ENCODE measurements around the gene EPAS1. TPM values are rescaled to one million over a fixed set of nuclear protein-coding genes. Genes with fewer than 3 reads are reported as not detected.

EPAS1 gene
- total and polyA plus RNA-seq, 2 of the 13 experiments (the other 11 are each of a cell fraction or from before 2014, with no cell fraction given) = 47.1 to 182 TPM

DNA sequence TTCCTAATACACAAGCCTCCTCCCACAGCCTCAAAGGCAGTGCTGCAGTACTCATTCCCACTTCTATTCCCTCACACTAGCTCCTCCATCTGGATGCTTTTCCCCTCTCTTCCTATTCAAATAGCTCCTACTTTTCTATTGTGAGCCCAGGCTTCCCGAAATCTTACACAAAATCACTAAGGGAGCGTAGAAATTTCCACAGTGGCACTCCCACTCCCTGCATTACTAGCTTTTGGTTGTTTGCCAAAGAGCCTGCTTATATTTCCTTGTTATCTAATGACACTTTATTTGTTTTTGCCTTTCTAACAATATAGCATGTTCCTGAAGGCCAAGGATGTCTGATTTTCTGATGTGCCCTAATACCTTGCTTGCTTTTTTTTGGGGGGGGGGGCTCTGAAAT is 10.9 kb downstream of the EPAS1 start:
- POLR2A ChIA-PET = interaction anchor here (1.0 to 3.5 kb wide), 12 partner anchors 9 to 315 kb away, joined by 3 to 28 read pairs (median 7); partner anchors contain the start of gene EPAS1
- Histone ChIP-seq H3K27ac (ENCODE audit: extremely low read length, insufficient read depth, low read length) (peak overlapping the region; percentile 97), H3K36me3 (replicated peaks in 1 of 2; ENCODE audit: control insufficient read depth in 1 of 2, insufficient read depth in 2 of 2, low read length in 2 of 2) (peaks cover 3 to 13% of the 10 kb centered on the region in 2 experiments; a peak in 4 of 5 replicates), H3K27me3 (ENCODE audit: control insufficient read depth in 1 of 2, insufficient read depth in 2 of 2, low read length in 2 of 2) (no peaks in the 10 kb centered on the region), H2AFZ (ENCODE audit: low read length) (no peak overlapping the region), H3K4me2 (ENCODE audit: low read depth, low read length) (peak overlapping the region; percentile 89), H3K4me1 (ENCODE audit: insufficient read depth, low read length) (peaks cover 100% of the 10 kb centered on the region), H4K20me1 (ENCODE audit: insufficient read depth, low read length) (0 out of 2 replicates have a peak, but pooled peaks cover 5% of the 10 kb centered on the region), H3K79me2 (ENCODE audit: insufficient read depth, low read length) (peaks cover 96% of the 10 kb centered on the region), H3K9ac (ENCODE audit: insufficient read depth, low read depth, low read length) (peak overlapping the region; percentile 81), H3K9me3 (ENCODE audit: low read length) (peaks cover 9% of the 10 kb centered on the region; the same call in 1 of the 2 replicates), H3K4me3 (replicated peaks in 1 of 3; ENCODE audit: insufficient read depth in 1 of 3, low read depth in 2 of 3, low read length in 3 of 3) (peak overlapping the region; percentile 9 to 54 (median 54); a peak in 4 of 6 replicates)
- intact Hi-C loops (cut with micrococcal nuclease; ENCODE audit: unreplicated experiment) (loop anchor here (5.0 kb wide), 1 partner anchor 99 kb away; no protein-coding TSS in a partner anchor), in situ Hi-C loops (cut with HindIII; ENCODE audit: extremely low pct_ligation_motif_present, low pct_unique_long_range_greater_than_20kb) (no loop called here)
- no TSS peak for BruUV-seq (replicated peaks)
- FAIRE-seq = no peak
- 68% methylated on average over 2 of the region's 2 CpGs for WGBS (ENCODE audit: low lambda C conversion rate)
- ATAC-seq = peak; percentile 5; the same call in 1 of the 3 replicates
- TF ChIP-seq ZFX (CRISPR knock-in tag; IDR thresholded peaks at IDR 0.05; ENCODE audit: low read depth) (no peak), BCL6 (CRISPR knock-in tag; IDR thresholded peaks at IDR 0.05) (peak; percentile 80), DNMT3B (CRISPR knock-in tag; conservative IDR thresholded peaks at IDR 0.05) (0 out of 2 replicates have a peak, but pooled peaks have one; percentile 1), NFIC (IDR thresholded peaks at IDR 0.05; ENCODE audit: low read length) (0 out of 2 replicates have a peak, but pooled peaks have one; percentile 22), RARA (CRISPR knock-in tag; IDR thresholded peaks at IDR 0.05) (0 out of 2 replicates have a peak, but pooled peaks have one; percentile 23), ZNF430 (CRISPR knock-in tag; IDR thresholded peaks at IDR 0.05) (0 out of 2 replicates have a peak, but pooled peaks have one; percentile 4)
- TF ChIP-seq, protein P1, sequence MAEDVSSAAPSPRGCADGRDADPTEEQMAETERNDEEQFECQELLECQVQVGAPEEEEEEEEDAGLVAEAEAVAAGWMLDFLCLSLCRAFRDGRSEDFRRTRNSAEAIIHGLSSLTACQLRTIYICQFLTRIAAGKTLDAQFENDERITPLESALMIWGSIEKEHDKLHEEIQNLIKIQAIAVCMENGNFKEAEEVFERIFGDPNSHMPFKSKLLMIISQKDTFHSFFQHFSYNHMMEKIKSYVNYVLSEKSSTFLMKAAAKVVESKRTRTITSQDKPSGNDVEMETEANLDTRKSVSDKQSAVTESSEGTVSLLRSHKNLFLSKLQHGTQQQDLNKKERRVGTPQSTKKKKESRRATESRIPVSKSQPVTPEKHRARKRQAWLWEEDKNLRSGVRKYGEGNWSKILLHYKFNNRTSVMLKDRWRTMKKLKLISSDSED (CRISPR knock-in tag; IDR thresholded peaks at IDR 0.05) = no peak
- TF ChIP-seq, protein P2, sequence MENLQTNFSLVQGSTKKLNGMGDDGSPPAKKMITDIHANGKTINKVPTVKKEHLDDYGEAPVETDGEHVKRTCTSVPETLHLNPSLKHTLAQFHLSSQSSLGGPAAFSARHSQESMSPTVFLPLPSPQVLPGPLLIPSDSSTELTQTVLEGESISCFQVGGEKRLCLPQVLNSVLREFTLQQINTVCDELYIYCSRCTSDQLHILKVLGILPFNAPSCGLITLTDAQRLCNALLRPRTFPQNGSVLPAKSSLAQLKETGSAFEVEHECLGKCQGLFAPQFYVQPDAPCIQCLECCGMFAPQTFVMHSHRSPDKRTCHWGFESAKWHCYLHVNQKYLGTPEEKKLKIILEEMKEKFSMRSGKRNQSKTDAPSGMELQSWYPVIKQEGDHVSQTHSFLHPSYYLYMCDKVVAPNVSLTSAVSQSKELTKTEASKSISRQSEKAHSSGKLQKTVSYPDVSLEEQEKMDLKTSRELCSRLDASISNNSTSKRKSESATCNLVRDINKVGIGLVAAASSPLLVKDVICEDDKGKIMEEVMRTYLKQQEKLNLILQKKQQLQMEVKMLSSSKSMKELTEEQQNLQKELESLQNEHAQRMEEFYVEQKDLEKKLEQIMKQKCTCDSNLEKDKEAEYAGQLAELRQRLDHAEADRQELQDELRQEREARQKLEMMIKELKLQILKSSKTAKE (CRISPR knock-in tag; IDR thresholded peaks at IDR 0.05; ENCODE audit: borderline replicate concordance) = peak; percentile 3; the same call in 1 of the 2 replicates
- TF ChIP-seq, protein P3, sequence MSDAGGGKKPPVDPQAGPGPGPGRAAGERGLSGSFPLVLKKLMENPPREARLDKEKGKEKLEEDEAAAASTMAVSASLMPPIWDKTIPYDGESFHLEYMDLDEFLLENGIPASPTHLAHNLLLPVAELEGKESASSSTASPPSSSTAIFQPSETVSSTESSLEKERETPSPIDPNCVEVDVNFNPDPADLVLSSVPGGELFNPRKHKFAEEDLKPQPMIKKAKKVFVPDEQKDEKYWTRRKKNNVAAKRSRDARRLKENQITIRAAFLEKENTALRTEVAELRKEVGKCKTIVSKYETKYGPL (CRISPR knock-in tag; IDR thresholded peaks at IDR 0.05) = no peak
- DNase-seq (ENCODE audit: low spot score) = no peak
- CTCF ChIA-PET (ENCODE audit: low intra/inter-chr PET ratio, low total read pairs) = no interaction called here
